Testis (tissue), 2 donors: ENCODE results near the gene CBFB.

Experiments
- CTCF ChIP-seq, 3 experiments: fragments of 450-650 bp in 2 of 3; fragments of 200-600 bp in 1 of 3; sonication (generic) in 1 of 3; IDR thresholded peaks; one replicate each; pipeline ENCODE4 v1.5.1; 2016 to 2019; ENCODE audit warnings: antibody characterized with exemption in 3 of 3, mild to moderate bottlenecking in 2 of 3, moderate library complexity in 1 of 3
- POLR2A ChIP-seq: fragments of 450-650 bp; IDR thresholded peaks from one replicate; pipeline ENCODE4 v1.6.1; 2017; ENCODE audit warnings: antibody characterized with exemption, mild to moderate bottlenecking, moderate library complexity

GRCh38 chr16:67011274-67011673, 17.7 kb upstream of the CBFB start:
- TF ChIP-seq CTCF (IDR thresholded peaks at IDR 0.05) (no peak), POLR2A (no peak)
